CD4-positive, alpha-beta T cell (primary cell): ENCODE measurements around the gene TPM3. TPM values are rescaled to one million over a fixed set of nuclear protein-coding genes. Genes with fewer than 3 reads are reported as not detected.
A peak's percentile ranks its signal among the peaks of the same experiment; 100 is the strongest.

Source experiments
- ATAC-seq: fragments of 200-7000 bp; cut with Tn5 transposase; one replicate; pipeline ENCODE4 v1.10.0; 2022; ENCODE audit warnings: mild to moderate bottlenecking; ENCODE audit not compliant: poor library complexity
- CTCF ChIA-PET: fragments of 350-600 bp; sonication (Branson Sonifier 250); formaldehyde crosslinking; loops from one replicate; lab custom pipeline; 2021; ENCODE audit warnings: antibody characterized with exemption, inconsistent platforms; lab: Charles Lee
- POLR2A ChIA-PET: fragments of 350-600 bp; sonication (Branson Sonifier 250); formaldehyde crosslinking; loops from one replicate; lab custom pipeline; 2021; ENCODE audit warnings: antibody characterized with exemption, inconsistent platforms; lab: Charles Lee
- DNase-seq, 14 experiments: peaks; one replicate each; pipeline ENCODE4 v3.0.0-alpha.2; 2013 to 2020; ENCODE audit warnings: mixed read lengths in 2 of 14
- H3K27ac ChIP-seq, 2 donors: one replicate each; pipeline versions ENCODE4 v1.5.1 to v1.7.0; 2013; ENCODE audit warnings: low read length in 2 of 2, low read depth in 1 of 2, mild to moderate bottlenecking in 1 of 2
- H3K27me3 ChIP-seq, 2 experiments: 1 replicate in 1 of 2; 2 replicates in 1 of 2; pipeline versions ENCODE4 v1.6.1 to v1.7.0; 2013; ENCODE audit warnings: low read length in 2 of 2, control low read depth in 1 of 2, mild to moderate bottlenecking in 1 of 2, moderate library complexity in 1 of 2; ENCODE audit not compliant: insufficient read depth in 2 of 2, control insufficient read depth in 1 of 2
- H3K36me3 ChIP-seq: one replicate; pipeline ENCODE4 v1.6.1; 2013; ENCODE audit warnings: low read length, control low read depth; ENCODE audit not compliant: insufficient read depth
- H3K4me1 ChIP-seq: one replicate; pipeline ENCODE4 v1.6.1; 2013; ENCODE audit warnings: low read length, control low read depth; ENCODE audit not compliant: insufficient read depth
- H3K4me3 ChIP-seq: one replicate; pipeline ENCODE4 v1.5.1; 2013; ENCODE audit warnings: mild to moderate bottlenecking, low read length, moderate library complexity
- H3K9me3 ChIP-seq, 2 experiments: 1 replicate in 1 of 2; 2 replicates in 1 of 2; pipeline versions ENCODE4 v1.6.1 to v1.7.0; 2013; ENCODE audit warnings: low read length in 2 of 2, mild to moderate bottlenecking in 2 of 2, control low read depth in 1 of 2, moderate library complexity in 1 of 2; ENCODE audit not compliant: control insufficient read depth in 1 of 2, insufficient read depth in 1 of 2
- H3K27ac Mint-ChIP-seq: one replicate; pipeline ENCODE4 v1.8.0; 2020; ENCODE audit warnings: mixed read lengths
- H3K27me3 Mint-ChIP-seq: one replicate; pipeline ENCODE4 v1.8.0; 2021; ENCODE audit warnings: mixed read lengths
- H3K36me3 Mint-ChIP-seq: one replicate; pipeline ENCODE4 v1.8.0; 2021; ENCODE audit warnings: low read depth, mixed read lengths
- H3K4me1 Mint-ChIP-seq: one replicate; pipeline ENCODE4 v1.8.0; 2021; ENCODE audit warnings: low read depth, mixed read lengths
- H3K4me3 Mint-ChIP-seq: one replicate; pipeline ENCODE4 v1.8.0; 2020; ENCODE audit warnings: mild to moderate bottlenecking, mixed read lengths
- H3K9me3 Mint-ChIP-seq: one replicate; pipeline ENCODE4 v1.8.0; 2020; ENCODE audit warnings: mixed read lengths
- intact Hi-C, 2 experiments: fragments of 100-400 bp; cut with DNase I in 1 of 2; cut with micrococcal nuclease in 1 of 2; formaldehyde crosslinking; loops; one replicate each; pipeline versions ENCODE4 v1.15.1 to v1.9.0; 2023 to 2025; cut with DNase I, micrococcal nuclease
- total RNA-seq, 174 experiments: library from RNA in 2 of 174; stranded (reverse) in 2 of 174; gene quantifications; one replicate each; pipeline ENCODE4 v1.2.3 and lab custom pipeline; 2021 to 2026
- TF ChIP-seq, protein P1 (sequence below): fragments of 200-600 bp; IDR thresholded peaks from one replicate; pipeline ENCODE4 v1.8.0; 2022; ENCODE audit warnings: antibody characterized with exemption, mild to moderate bottlenecking

The TPM3 gene
- total RNA-seq, 2 experiments from 2014 or later, result 345 to 357 TPM

DNA sequence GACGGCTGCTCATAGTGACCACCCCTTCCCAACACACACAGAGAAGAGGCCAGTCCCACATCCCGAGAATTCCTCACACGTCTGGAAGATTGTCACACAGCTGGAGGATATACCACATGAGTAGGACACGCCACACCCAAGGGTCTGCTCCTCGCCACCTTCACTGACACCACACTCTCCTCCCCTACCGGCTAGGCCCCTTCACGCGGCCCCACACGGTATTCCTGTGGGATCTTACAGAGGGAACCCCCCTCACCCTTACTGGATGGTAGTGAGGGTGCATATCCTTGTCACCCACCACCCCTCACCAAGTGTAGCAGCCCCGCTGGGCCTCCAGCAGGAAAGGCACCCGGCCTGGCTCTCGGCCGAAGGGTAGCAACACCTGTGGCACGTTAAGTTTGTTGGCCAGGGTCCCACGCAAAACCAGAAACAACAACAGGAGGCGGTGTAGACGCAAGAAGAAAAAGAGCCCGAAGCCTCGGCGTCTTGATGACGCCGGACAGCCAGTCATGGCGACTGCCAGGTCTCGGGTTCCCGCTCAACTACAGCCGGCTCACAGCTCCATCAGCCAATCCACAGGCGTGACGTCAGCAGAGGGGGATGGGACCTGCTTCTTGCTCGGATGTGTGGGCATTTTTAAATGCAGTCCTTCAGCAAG, 37.2 kb downstream of the TPM3 start, which contains the start of gene NUP210L:
Gene NUP210L, minus strand, starts transcription at position 540 of the 658 bp plus-strand sequence.
- intact Hi-C loops, result loop anchor here (5.0 kb wide), 2 partner anchors 68 to 162 kb away; partner anchors contain the start of genes RPS27 (in 1 of the 2) and UBAP2L (in 1 of the 2)
- peak within 1 kb of the TSS; percentile 92 for H3K27ac Mint-ChIP-seq
- no peak within 1 kb of the TSS for H3K4me3 Mint-ChIP-seq
- Histone ChIP-seq H3K9me3 (peaks cover 0 to 3% of the 10 kb centered on the region in 2 experiments), H3K4me3 (no peak within 1 kb of the TSS), H3K36me3 (peaks cover 41% of the 10 kb centered on the region), H3K27me3 (no peaks in the 10 kb centered on the region), H3K27ac (peak within 1 kb of the TSS; percentile 60 to 68), H3K4me1 (peaks cover 46% of the 10 kb centered on the region)
- H3K4me1 Mint-ChIP-seq, result peaks cover 60% of the 10 kb centered on the region
- CTCF ChIA-PET, result no interaction called here
- TF ChIP-seq, protein P1, sequence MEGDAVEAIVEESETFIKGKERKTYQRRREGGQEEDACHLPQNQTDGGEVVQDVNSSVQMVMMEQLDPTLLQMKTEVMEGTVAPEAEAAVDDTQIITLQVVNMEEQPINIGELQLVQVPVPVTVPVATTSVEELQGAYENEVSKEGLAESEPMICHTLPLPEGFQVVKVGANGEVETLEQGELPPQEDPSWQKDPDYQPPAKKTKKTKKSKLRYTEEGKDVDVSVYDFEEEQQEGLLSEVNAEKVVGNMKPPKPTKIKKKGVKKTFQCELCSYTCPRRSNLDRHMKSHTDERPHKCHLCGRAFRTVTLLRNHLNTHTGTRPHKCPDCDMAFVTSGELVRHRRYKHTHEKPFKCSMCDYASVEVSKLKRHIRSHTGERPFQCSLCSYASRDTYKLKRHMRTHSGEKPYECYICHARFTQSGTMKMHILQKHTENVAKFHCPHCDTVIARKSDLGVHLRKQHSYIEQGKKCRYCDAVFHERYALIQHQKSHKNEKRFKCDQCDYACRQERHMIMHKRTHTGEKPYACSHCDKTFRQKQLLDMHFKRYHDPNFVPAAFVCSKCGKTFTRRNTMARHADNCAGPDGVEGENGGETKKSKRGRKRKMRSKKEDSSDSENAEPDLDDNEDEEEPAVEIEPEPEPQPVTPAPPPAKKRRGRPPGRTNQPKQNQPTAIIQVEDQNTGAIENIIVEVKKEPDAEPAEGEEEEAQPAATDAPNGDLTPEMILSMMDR, result no peak
- peak in 1 of 14 experiments; percentile 20 for DNase-seq
- POLR2A ChIA-PET, result interaction anchor here (1.1 to 1.8 kb wide), 2 partner anchors 24 to 164 kb away, joined by 4 to 5 read pairs; partner anchors contain the start of gene RPS27
- peaks cover 58% of the 10 kb centered on the region for H3K36me3 Mint-ChIP-seq
- H3K27me3 Mint-ChIP-seq, result no peaks in the 10 kb centered on the region
- no peak for ATAC-seq
- peaks cover 4% of the 10 kb centered on the region for H3K9me3 Mint-ChIP-seq

DNA sequence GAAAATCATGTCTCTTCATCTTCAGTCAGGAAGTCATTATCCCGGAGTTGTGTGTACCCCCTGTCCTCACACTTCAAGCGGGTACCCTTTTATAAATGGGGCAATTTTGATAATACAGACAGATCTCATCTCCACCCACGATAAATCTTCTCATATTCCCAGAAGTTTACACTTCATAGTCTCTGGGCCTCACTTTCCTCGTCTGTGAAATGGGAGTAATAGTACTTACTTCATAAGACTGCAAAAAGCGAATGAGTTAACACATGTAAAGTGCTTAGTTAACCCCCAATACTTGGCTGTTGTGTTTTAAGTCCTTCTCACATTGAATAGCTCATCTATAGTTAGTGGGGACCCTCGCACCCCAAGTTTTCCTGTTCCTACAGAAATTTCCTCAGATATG, 37.8 kb downstream of the TPM3 start:
- Mint-ChIP-seq H3K4me3 (no peak overlapping the region), H3K9me3 (peaks cover 2% of the 10 kb centered on the region), H3K36me3 (peaks cover 52% of the 10 kb centered on the region), H3K4me1 (peaks cover 54% of the 10 kb centered on the region), H3K27me3 (no peaks in the 10 kb centered on the region), H3K27ac (peak overlapping the region; percentile 92)
- CTCF ChIA-PET, result no interaction called here
- POLR2A ChIA-PET, result no interaction called here
- Histone ChIP-seq H3K4me3 (no peak overlapping the region), H3K36me3 (peaks cover 35% of the 10 kb centered on the region), H3K9me3 (no peaks in the 10 kb centered on the region), H3K27me3 (no peaks in the 10 kb centered on the region), H3K4me1 (peaks cover 43% of the 10 kb centered on the region), H3K27ac (peak overlapping the region; percentile 60 to 68)
- TF ChIP-seq, protein P1, result no peak
- intact Hi-C loops, result no loop called here
- no peak for DNase-seq
- ATAC-seq, result no peak

DNA sequence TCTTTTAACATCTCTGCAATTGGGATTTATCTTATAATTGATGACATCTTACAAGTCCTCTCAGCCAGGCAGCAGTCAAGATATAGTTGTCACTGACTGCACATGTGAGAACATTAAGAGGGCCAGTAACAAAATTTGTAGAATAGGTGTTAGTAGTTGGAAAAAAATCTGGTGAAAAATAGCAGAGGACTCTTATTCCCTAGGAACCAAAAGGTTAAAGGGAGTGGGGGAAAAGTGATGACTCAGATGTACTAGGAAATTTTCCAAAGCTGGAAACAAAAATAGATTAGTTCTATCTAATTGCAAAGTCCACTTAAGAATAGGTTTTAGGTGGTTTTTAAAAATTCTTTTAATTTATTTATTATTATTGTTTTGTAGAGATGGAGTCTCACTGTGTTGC, 40.6 kb downstream of the TPM3 start:
- H3K36me3 ChIP-seq, result peaks cover 24% of the 10 kb centered on the region
- H3K4me3 Mint-ChIP-seq, result no peak overlapping the region
- peaks cover 25% of the 10 kb centered on the region for H3K36me3 Mint-ChIP-seq
- no peaks in the 10 kb centered on the region for H3K27me3 Mint-ChIP-seq
- H3K4me1 Mint-ChIP-seq, result peaks cover 35% of the 10 kb centered on the region
- no peak overlapping the region for H3K27ac ChIP-seq
- intact Hi-C loops, result no loop called here
- DNase-seq, result no peak
- no peaks in the 10 kb centered on the region for H3K9me3 ChIP-seq
- no peaks in the 10 kb centered on the region for H3K27me3 ChIP-seq
- no peak for ATAC-seq
- ChIA-PET POLR2A (no interaction called here), CTCF (no interaction called here)
- H3K9me3 Mint-ChIP-seq, result no peaks in the 10 kb centered on the region
- TF ChIP-seq, protein P1, result no peak
- H3K4me1 ChIP-seq, result peaks cover 19% of the 10 kb centered on the region
- no peak overlapping the region for H3K27ac Mint-ChIP-seq
- no peak overlapping the region for H3K4me3 ChIP-seq
